HEK293 (cell line): ENCODE data around the gene GNL2.

Source experiments
- ZNF146 ChIP-seq: fragments of 450-650 bp; formaldehyde crosslinking; IDR thresholded peaks from 2 replicates; pipeline ENCODE4 v1.5.1; 2016; ENCODE audit warnings: missing biosample characterization, missing genetic modification characterization
- TF ChIP-seq, protein P1 (sequence below): fragments of 450-650 bp; formaldehyde crosslinking; IDR thresholded peaks from 2 replicates; pipeline ENCODE4 v1.5.1; 2016; ENCODE audit warnings: missing biosample characterization, missing genetic modification characterization
- TF ChIP-seq, protein P2 (sequence below): fragments of 450-650 bp; formaldehyde crosslinking; IDR thresholded peaks from 2 replicates; pipeline ENCODE4 v1.5.1; 2016; ENCODE audit warnings: missing biosample characterization, missing genetic modification characterization

DNA sequence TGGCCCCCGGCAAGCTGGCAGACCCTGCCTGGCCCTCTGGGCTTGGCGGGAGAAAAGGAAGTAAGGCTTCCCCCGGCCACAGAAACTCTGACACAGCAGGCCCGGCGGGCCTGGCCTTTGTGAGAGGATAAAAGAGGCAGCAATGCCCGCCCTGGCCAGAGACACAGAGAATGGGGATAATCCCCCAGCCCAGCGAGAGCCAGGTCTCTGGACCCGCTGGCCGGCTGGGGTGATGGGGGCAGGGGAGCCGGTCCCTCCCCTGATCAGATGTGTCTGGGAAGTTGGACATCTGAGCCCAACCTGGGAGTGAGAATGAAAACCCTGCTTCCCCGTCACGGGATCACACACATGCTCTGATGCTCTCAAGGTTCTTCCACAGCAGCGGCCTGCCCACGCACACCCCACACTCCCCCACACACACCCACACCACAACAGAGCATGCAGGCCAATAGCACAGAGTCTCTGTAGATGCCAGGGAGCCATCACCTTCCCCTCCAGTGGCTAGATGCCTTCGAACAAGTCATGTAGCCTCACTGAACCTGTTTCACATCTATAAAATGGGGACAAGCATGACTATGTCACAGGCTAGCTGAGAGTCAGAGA is 34.8 kb upstream of the GNL2 start:
- TF ChIP-seq, protein P1, sequence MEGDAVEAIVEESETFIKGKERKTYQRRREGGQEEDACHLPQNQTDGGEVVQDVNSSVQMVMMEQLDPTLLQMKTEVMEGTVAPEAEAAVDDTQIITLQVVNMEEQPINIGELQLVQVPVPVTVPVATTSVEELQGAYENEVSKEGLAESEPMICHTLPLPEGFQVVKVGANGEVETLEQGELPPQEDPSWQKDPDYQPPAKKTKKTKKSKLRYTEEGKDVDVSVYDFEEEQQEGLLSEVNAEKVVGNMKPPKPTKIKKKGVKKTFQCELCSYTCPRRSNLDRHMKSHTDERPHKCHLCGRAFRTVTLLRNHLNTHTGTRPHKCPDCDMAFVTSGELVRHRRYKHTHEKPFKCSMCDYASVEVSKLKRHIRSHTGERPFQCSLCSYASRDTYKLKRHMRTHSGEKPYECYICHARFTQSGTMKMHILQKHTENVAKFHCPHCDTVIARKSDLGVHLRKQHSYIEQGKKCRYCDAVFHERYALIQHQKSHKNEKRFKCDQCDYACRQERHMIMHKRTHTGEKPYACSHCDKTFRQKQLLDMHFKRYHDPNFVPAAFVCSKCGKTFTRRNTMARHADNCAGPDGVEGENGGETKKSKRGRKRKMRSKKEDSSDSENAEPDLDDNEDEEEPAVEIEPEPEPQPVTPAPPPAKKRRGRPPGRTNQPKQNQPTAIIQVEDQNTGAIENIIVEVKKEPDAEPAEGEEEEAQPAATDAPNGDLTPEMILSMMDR (tag by site-specific recombination), result no peak
- TF ChIP-seq, protein P2, sequence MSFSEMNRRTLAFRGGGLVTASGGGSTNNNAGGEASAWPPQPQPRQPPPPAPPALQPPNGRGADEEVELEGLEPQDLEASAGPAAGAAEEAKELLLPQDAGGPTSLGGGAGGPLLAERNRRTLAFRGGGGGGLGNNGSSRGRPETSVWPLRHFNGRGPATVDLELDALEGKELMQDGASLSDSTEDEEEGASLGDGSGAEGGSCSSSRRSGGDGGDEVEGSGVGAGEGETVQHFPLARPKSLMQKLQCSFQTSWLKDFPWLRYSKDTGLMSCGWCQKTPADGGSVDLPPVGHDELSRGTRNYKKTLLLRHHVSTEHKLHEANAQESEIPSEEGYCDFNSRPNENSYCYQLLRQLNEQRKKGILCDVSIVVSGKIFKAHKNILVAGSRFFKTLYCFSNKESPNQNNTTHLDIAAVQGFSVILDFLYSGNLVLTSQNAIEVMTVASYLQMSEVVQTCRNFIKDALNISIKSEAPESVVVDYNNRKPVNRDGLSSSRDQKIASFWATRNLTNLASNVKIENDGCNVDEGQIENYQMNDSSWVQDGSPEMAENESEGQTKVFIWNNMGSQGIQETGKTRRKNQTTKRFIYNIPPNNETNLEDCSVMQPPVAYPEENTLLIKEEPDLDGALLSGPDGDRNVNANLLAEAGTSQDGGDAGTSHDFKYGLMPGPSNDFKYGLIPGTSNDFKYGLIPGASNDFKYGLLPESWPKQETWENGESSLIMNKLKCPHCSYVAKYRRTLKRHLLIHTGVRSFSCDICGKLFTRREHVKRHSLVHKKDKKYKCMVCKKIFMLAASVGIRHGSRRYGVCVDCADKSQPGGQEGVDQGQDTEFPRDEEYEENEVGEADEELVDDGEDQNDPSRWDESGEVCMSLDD, result no peak
- no peak for TF ChIP-seq ZNF146 (tag by site-specific recombination)
